Osteoblast (primary cell): ENCODE results near the gene DIAPH2. TPM values are rescaled to one million over a fixed set of nuclear protein-coding genes. Genes with fewer than 3 reads are reported as not detected.

Source experiments
- DNase-seq: peaks from one replicate; pipeline ENCODE4 v3.0.0; 2011; ENCODE audit warnings: low spot score, mixed read lengths; ENCODE audit not compliant: insufficient read length; ENCODE audit errors: missing footprints
- H2AFZ ChIP-seq: 2 replicates; pipeline ENCODE4 v1.6.0; 2011; ENCODE audit warnings: mild to moderate bottlenecking, low read length
- H3K27ac ChIP-seq: 2 replicates; pipeline ENCODE4 v1.5.1; 2011; ENCODE audit warnings: mild to moderate bottlenecking, low read depth, low read length, moderate library complexity
- H3K27me3 ChIP-seq: 2 replicates; pipeline ENCODE4 v1.6.0; 2012; ENCODE audit warnings: mild to moderate bottlenecking, control low read depth, inconsistent platforms, low read length, moderate library complexity; ENCODE audit not compliant: insufficient read depth
- H3K36me3 ChIP-seq: 2 replicates; pipeline ENCODE4 v1.5.1; 2011; ENCODE audit warnings: mild to moderate bottlenecking, low read length, control low read depth, moderate library complexity; ENCODE audit not compliant: insufficient read depth
- H3K4me1 ChIP-seq: 2 replicates; pipeline ENCODE4 v1.5.1; 2011; ENCODE audit warnings: mild to moderate bottlenecking, low read length, control low read depth, moderate library complexity; ENCODE audit not compliant: insufficient read depth
- H3K4me2 ChIP-seq: 2 replicates; pipeline ENCODE4 v1.6.0; 2011; ENCODE audit warnings: mild to moderate bottlenecking, low read length; ENCODE audit not compliant: insufficient read depth
- H3K4me3 ChIP-seq: fragments of 200-600 bp; sonication (generic); 3 replicates; pipeline ENCODE4 v1.5.1; 2012; ENCODE audit warnings: mild to moderate bottlenecking, low read length, inconsistent platforms; ENCODE audit not compliant: insufficient read depth
- H3K79me2 ChIP-seq: 2 replicates; pipeline ENCODE4 v1.6.0; 2012; ENCODE audit warnings: mild to moderate bottlenecking, low read length, control low read depth, inconsistent platforms; ENCODE audit not compliant: insufficient read depth
- H3K9me3 ChIP-seq: 2 replicates; pipeline ENCODE4 v1.5.1; 2011; ENCODE audit warnings: low read depth, low read length, control low read depth
- H4K20me1 ChIP-seq: 2 replicates; pipeline ENCODE4 v1.6.0; 2012; ENCODE audit warnings: mild to moderate bottlenecking, low read length, control low read depth; ENCODE audit not compliant: insufficient read depth
- CTCF ChIP-seq: IDR thresholded peaks from 2 replicates; pipeline ENCODE4 v1.5.1; 2011; ENCODE audit warnings: mild to moderate bottlenecking, low read depth, low read length, moderate library complexity; ENCODE audit errors: extremely low read depth
- total RNA-seq: library from RNA; depleted of rRNA; stranded (reverse); fragments of >200 nt; gene quantifications from 2 replicates; pipeline ENCODE4 v1.2.3, GENCODE V29; 2012

The DIAPH2 gene
- total RNA-seq, 1 donor, result 21.0 TPM

- Histone ChIP-seq H3K4me2 (no peak overlapping the region), H2AFZ (no peak overlapping the region), H3K27me3 (no peaks in the 10 kb centered on the region), H4K20me1 (no peaks in the 10 kb centered on the region), H3K4me3 (no peak overlapping the region), H3K9me3 (no peaks in the 10 kb centered on the region), H3K27ac (no peak overlapping the region), H3K36me3 (no peaks in the 10 kb centered on the region), H3K79me2 (no peaks in the 10 kb centered on the region), H3K4me1 (no peaks in the 10 kb centered on the region)
- TF ChIP-seq CTCF, result no peak
- DNase-seq, result no peak
These were observed 381.7 kb downstream of the DIAPH2 start for GRCh38 chrX:97066381-97066780.

- Histone ChIP-seq H4K20me1 (no peaks in the 10 kb centered on the region), H3K4me2 (no peak overlapping the region), H2AFZ (no peak overlapping the region), H3K27me3 (no peaks in the 10 kb centered on the region), H3K9me3 (no peaks in the 10 kb centered on the region), H3K4me1 (peaks cover 9% of the 10 kb centered on the region), H3K79me2 (no peaks in the 10 kb centered on the region), H3K36me3 (no peaks in the 10 kb centered on the region), H3K4me3 (no peak overlapping the region), H3K27ac (no peak overlapping the region)
- peak; percentile 76 for DNase-seq
- no peak for TF ChIP-seq CTCF
These were observed 385.7 kb downstream of the DIAPH2 start for GRCh38 chrX:97070346-97070745.

- no peak for TF ChIP-seq CTCF
- no peak overlapping the region for H3K4me3 ChIP-seq
- no peaks in the 10 kb centered on the region for H4K20me1 ChIP-seq
- H3K27ac ChIP-seq, result no peak overlapping the region
- H3K4me2 ChIP-seq, result no peak overlapping the region
- DNase-seq, result no peak
- H3K36me3 ChIP-seq, result no peaks in the 10 kb centered on the region
- H3K9me3 ChIP-seq, result no peaks in the 10 kb centered on the region
- H2AFZ ChIP-seq, result no peak overlapping the region
- no peaks in the 10 kb centered on the region for H3K79me2 ChIP-seq
- peaks cover 9% of the 10 kb centered on the region for H3K4me1 ChIP-seq
- H3K27me3 ChIP-seq, result no peaks in the 10 kb centered on the region
These were observed 389.8 kb downstream of the DIAPH2 start for GRCh38 chrX:97074400-97074799.

- DNase-seq, result no peak
- Histone ChIP-seq H3K4me2 (no peak overlapping the region), H4K20me1 (no peaks in the 10 kb centered on the region), H3K27ac (no peak overlapping the region), H3K36me3 (no peaks in the 10 kb centered on the region), H3K4me3 (no peak overlapping the region), H3K4me1 (no peaks in the 10 kb centered on the region), H3K9me3 (no peaks in the 10 kb centered on the region), H3K27me3 (no peaks in the 10 kb centered on the region), H2AFZ (no peak overlapping the region), H3K79me2 (no peaks in the 10 kb centered on the region)
- TF ChIP-seq CTCF, result no peak
These were observed 404.5 kb downstream of the DIAPH2 start for GRCh38 chrX:97089116-97089515.
